OCI-LY1 (cell line): ENCODE measurements around the gene FBXO3.
"Not testable (repeated sequence)": the region's sequence is repeated elsewhere in the genome, so short reads cannot be mapped to it uniquely, and the experiment has no call there.

Experiments
- EZH2 ChIP-seq: fragments of 200-600 bp; sonication (generic), shearing (Covaris generic); IDR thresholded peaks from 2 replicates; pipeline ENCODE4 v1.8.0; 2017; ENCODE audit warnings: borderline replicate concordance, mixed run types, mild to moderate bottlenecking, antibody characterized with exemption, low read length, moderate library complexity, mixed read lengths
- TF ChIP-seq, protein P1 (sequence below): fragments of 200-600 bp; sonication (generic), shearing (Covaris generic); IDR thresholded peaks from 2 replicates; pipeline ENCODE4 v1.5.1; 2017; ENCODE audit warnings: mild to moderate bottlenecking, antibody characterized with exemption, low read length, moderate library complexity, mixed read lengths

DNA sequence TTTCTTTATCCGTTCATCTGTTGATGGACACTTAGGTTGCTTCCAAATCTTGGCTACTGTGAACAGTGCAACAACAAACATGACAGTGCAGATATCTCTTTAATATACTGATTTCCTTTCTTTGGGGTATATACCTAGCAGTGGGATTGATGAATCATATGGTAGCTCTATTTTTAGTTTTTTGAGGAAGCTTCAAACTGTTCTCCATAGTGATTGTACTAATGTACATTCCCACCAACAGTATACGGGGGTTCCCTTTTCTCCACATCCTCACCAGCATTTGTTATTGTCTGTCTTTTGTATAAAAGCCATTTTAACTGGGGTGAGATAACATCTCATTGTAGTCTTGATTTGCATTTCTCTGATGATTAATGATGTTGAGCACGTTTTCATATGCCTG is 48.7 kb upstream of the FBXO3 start:
- TF ChIP-seq, protein P1, sequence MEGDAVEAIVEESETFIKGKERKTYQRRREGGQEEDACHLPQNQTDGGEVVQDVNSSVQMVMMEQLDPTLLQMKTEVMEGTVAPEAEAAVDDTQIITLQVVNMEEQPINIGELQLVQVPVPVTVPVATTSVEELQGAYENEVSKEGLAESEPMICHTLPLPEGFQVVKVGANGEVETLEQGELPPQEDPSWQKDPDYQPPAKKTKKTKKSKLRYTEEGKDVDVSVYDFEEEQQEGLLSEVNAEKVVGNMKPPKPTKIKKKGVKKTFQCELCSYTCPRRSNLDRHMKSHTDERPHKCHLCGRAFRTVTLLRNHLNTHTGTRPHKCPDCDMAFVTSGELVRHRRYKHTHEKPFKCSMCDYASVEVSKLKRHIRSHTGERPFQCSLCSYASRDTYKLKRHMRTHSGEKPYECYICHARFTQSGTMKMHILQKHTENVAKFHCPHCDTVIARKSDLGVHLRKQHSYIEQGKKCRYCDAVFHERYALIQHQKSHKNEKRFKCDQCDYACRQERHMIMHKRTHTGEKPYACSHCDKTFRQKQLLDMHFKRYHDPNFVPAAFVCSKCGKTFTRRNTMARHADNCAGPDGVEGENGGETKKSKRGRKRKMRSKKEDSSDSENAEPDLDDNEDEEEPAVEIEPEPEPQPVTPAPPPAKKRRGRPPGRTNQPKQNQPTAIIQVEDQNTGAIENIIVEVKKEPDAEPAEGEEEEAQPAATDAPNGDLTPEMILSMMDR = not testable (repeated sequence)
- not testable (repeated sequence) for TF ChIP-seq EZH2
